DOHH2 (cell line): ENCODE data around the gene ZNF416.

Experiments used
- H3F3A ChIP-seq: fragments of 200-600 bp; sonication (generic), shearing (Covaris generic); 2 replicates; pipeline ENCODE4 v1.6.0; 2016; ENCODE audit warnings: antibody characterized with exemption, mild to moderate bottlenecking; ENCODE audit not compliant: control insufficient read depth, insufficient read depth
- H3K27ac ChIP-seq: fragments of 200-600 bp; sonication (generic); 2 replicates; pipeline ENCODE4 v1.5.1; 2014; ENCODE audit warnings: low read depth, mild to moderate bottlenecking, low read length, moderate library complexity
- H3K27me3 ChIP-seq: fragments of 200-600 bp; sonication (generic); 2 replicates; pipeline ENCODE4 v1.6.1; 2014; ENCODE audit warnings: mild to moderate bottlenecking, low read length, mixed read lengths; ENCODE audit not compliant: control insufficient read depth
- H3K36me3 ChIP-seq: fragments of 200-600 bp; sonication (generic); 2 replicates; pipeline ENCODE4 v1.6.1; 2014; ENCODE audit warnings: mild to moderate bottlenecking, low read length, moderate library complexity, mixed read lengths; ENCODE audit not compliant: control insufficient read depth
- H3K4me1 ChIP-seq: fragments of 200-600 bp; sonication (generic); 2 replicates; pipeline ENCODE4 v1.6.1; 2014; ENCODE audit warnings: mild to moderate bottlenecking, low read length, mixed read lengths; ENCODE audit not compliant: control insufficient read depth
- H3K4me2 ChIP-seq: fragments of 200-600 bp; sonication (generic); 2 replicates; pipeline ENCODE4 v1.6.0; 2014; ENCODE audit warnings: mild to moderate bottlenecking, low read length, moderate library complexity
- H3K4me3 ChIP-seq: fragments of 200-600 bp; sonication (generic); 2 replicates; pipeline ENCODE4 v1.5.1; 2014; ENCODE audit warnings: mild to moderate bottlenecking, low read length, mixed read lengths
- H3K79me2 ChIP-seq: fragments of 200-600 bp; sonication (generic); 2 replicates; pipeline ENCODE4 v1.6.1; 2014; ENCODE audit warnings: mild to moderate bottlenecking, low read length, mixed read lengths; ENCODE audit not compliant: control insufficient read depth
- H3K9me2 ChIP-seq: fragments of 200-600 bp; sonication (generic); replicated peaks from 2 replicates; pipeline ENCODE4 v1.6.1; 2014; ENCODE audit warnings: mild to moderate bottlenecking, low read length, mixed read lengths; ENCODE audit not compliant: control insufficient read depth
- H3K9me3 ChIP-seq: fragments of 200-600 bp; sonication (generic); 2 replicates; pipeline ENCODE4 v1.6.1; 2014; ENCODE audit warnings: antibody characterized with exemption, low read length, mixed read lengths; ENCODE audit not compliant: control insufficient read depth, insufficient read depth
- H4K20me1 ChIP-seq: fragments of 200-600 bp; sonication (generic); 2 replicates; pipeline ENCODE4 v1.6.0; 2014; ENCODE audit warnings: low read depth, mild to moderate bottlenecking, antibody characterized with exemption, low read length, moderate library complexity; ENCODE audit not compliant: control insufficient read depth, insufficient read depth
- EZH2phosphoT487 ChIP-seq: fragments of 200-600 bp; sonication (generic); IDR thresholded peaks from 2 replicates; pipeline ENCODE4 v1.6.1; 2017; ENCODE audit warnings: borderline replicate concordance, mild to moderate bottlenecking, antibody characterized with exemption, low read length, moderate library complexity, mixed read lengths
- TF ChIP-seq, protein P1 (sequence below): fragments of 200-600 bp; sonication (generic); IDR thresholded peaks from one replicate; pipeline ENCODE4 v1.5.1; 2014; ENCODE audit warnings: antibody characterized with exemption, mild to moderate bottlenecking, low read depth, low read length; ENCODE audit not compliant: poor library complexity, severe bottlenecking

The ZNF416 gene

DNA sequence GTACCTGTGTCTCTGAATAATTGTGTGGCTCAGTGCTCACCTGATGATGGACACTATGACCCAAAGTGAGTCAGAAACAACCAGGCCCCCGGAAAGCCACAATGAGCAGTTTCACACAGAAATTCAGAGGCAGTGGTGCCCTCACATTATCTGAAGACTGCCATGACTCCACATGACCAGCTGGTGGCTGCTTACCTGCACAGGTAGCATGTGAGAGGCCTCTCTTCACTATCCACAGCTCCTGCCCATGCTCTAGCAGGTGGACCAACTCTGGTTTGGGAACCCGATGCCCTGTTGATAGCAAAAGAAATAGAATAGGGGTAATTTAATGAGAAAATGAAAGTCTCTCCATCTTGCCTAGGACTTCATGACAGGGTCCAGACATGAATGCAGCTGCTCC, 26.3 kb downstream of the ZNF416 start:
- no peak overlapping the region for H3K27ac ChIP-seq
- no peaks in the 10 kb centered on the region for H4K20me1 ChIP-seq
- H3F3A ChIP-seq: no peaks in the 10 kb centered on the region
- no peaks in the 10 kb centered on the region for H3K79me2 ChIP-seq
- H3K4me2 ChIP-seq: no peak overlapping the region
- H3K36me3 ChIP-seq: peaks cover 55% of the 10 kb centered on the region
- H3K4me1 ChIP-seq: no peaks in the 10 kb centered on the region
- H3K9me2 ChIP-seq: no peaks in the 10 kb centered on the region
- no peak overlapping the region for H3K4me3 ChIP-seq
- no peaks in the 10 kb centered on the region for H3K27me3 ChIP-seq
- H3K9me3 ChIP-seq: peaks cover 34% of the 10 kb centered on the region; the same call in 1 of the 2 replicates
- TF ChIP-seq, protein P1, sequence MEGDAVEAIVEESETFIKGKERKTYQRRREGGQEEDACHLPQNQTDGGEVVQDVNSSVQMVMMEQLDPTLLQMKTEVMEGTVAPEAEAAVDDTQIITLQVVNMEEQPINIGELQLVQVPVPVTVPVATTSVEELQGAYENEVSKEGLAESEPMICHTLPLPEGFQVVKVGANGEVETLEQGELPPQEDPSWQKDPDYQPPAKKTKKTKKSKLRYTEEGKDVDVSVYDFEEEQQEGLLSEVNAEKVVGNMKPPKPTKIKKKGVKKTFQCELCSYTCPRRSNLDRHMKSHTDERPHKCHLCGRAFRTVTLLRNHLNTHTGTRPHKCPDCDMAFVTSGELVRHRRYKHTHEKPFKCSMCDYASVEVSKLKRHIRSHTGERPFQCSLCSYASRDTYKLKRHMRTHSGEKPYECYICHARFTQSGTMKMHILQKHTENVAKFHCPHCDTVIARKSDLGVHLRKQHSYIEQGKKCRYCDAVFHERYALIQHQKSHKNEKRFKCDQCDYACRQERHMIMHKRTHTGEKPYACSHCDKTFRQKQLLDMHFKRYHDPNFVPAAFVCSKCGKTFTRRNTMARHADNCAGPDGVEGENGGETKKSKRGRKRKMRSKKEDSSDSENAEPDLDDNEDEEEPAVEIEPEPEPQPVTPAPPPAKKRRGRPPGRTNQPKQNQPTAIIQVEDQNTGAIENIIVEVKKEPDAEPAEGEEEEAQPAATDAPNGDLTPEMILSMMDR: no peak
- no peak for TF ChIP-seq EZH2phosphoT487

DNA sequence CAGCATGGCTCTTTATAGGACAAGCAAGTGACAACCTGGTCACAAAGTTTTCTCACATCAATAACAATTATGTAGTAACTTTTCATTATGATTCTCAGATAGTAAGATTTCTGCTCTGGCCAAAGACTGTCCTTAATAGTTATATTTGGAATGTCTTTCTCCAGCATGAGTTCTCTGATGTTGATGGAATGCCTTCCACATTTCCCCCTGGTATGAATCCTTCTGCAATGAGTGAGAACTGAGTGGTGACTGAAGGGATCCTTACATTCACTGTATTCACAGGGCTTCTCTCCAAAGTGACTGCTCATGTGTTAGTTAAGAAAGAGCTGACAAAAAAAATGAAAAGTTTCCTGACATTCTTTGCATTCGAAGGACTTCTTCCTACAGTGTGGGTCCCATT, 32.2 kb downstream of the ZNF416 start:
- H3K9me2 ChIP-seq: no peaks in the 10 kb centered on the region
- H3K27ac ChIP-seq: no peak overlapping the region
- no peaks in the 10 kb centered on the region for H3K79me2 ChIP-seq
- H3K36me3 ChIP-seq: peaks cover 54% of the 10 kb centered on the region
- TF ChIP-seq EZH2phosphoT487: no peak
- TF ChIP-seq, protein P1: no peak
- H3K9me3 ChIP-seq: peaks cover 36% of the 10 kb centered on the region; the same call in 1 of the 2 replicates
- no peaks in the 10 kb centered on the region for H4K20me1 ChIP-seq
- H3K27me3 ChIP-seq: no peaks in the 10 kb centered on the region
- no peaks in the 10 kb centered on the region for H3F3A ChIP-seq
- H3K4me1 ChIP-seq: no peaks in the 10 kb centered on the region
- H3K4me2 ChIP-seq: no peak overlapping the region
- H3K4me3 ChIP-seq: no peak overlapping the region

DNA sequence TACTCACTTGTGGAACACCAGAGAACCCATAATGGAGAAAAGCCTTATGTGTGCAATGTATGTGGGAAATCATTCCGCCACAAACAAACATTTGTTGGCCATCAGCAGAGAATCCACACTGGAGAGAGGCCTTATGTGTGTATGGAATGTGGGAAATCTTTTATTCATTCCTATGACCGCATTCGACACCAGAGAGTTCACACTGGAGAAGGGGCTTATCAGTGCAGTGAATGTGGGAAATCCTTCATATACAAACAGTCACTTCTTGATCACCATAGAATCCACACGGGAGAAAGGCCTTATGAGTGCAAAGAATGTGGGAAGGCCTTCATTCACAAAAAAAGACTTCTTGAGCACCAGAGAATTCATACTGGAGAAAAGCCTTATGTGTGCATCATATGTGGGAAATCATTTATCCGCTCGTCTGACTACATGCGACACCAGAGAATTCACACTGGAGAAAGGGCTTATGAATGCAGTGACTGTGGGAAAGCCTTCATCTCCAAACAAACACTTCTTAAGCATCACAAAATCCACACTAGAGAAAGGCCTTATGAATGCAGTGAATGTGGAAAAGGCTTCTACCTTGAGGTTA, 40.7 kb downstream of the ZNF416 start:
- TF ChIP-seq, protein P1: no peak
- TF ChIP-seq EZH2phosphoT487: no peak
- Histone ChIP-seq H4K20me1 (no peaks in the 10 kb centered on the region), H3K4me3 (no peak overlapping the region), H3K9me3 (peaks cover 62% of the 10 kb centered on the region), H3K4me2 (no peak overlapping the region), H3K27ac (no peak overlapping the region), H3K9me2 (no peaks in the 10 kb centered on the region), H3F3A (no peaks in the 10 kb centered on the region), H3K36me3 (peaks cover 3% of the 10 kb centered on the region; the same call in 1 of the 2 replicates), H3K4me1 (no peaks in the 10 kb centered on the region), H3K79me2 (no peaks in the 10 kb centered on the region), H3K27me3 (no peaks in the 10 kb centered on the region)
